PC-9 (cell line): Measurements from ENCODE around the gene RHOBTB3. TPM values are rescaled to one million over a fixed set of nuclear protein-coding genes. Genes with fewer than 3 reads are reported as not detected.

ENCODE experiments used
- BruUV-seq: library from RNA; stranded (reverse); fragments of 400-500 nt; replicated peaks from 2 replicates; lab custom pipeline; 2021; lab: Mats Ljungman, UMichigan
- CTCF ChIA-PET: fragments of 300-600 bp; sonication (Branson Sonifier 250); formaldehyde crosslinking; loops from one replicate; lab custom pipeline; 2022; ENCODE audit warnings: antibody characterized with exemption; lab: Charles Lee
- POLR2A ChIA-PET: fragments of 300-600 bp; sonication (Branson Sonifier 250); formaldehyde crosslinking; loops from one replicate; lab custom pipeline; 2022; ENCODE audit warnings: antibody characterized with exemption; ENCODE audit not compliant: unreplicated experiment; lab: Charles Lee
- DNase-seq, 2 experiments: peaks; one replicate each; pipeline versions ENCODE4 v3.0.0 to v3.0.0-alpha.2; 2015 to 2022; ENCODE audit warnings: mixed read lengths in 1 of 2
- H2AFZ ChIP-seq: fragments of 200-600 bp; sonication (generic); 2 replicates; pipeline ENCODE4 v1.8.1; 2017; ENCODE audit warnings: antibody characterized with exemption
- H3F3A ChIP-seq: fragments of 200-600 bp; sonication (generic); 2 replicates; pipeline ENCODE4 v1.8.1; 2017; ENCODE audit warnings: antibody characterized with exemption, mild to moderate bottlenecking, low read depth; ENCODE audit not compliant: insufficient read depth
- H3K27ac ChIP-seq: fragments of 200-600 bp; sonication (generic); 2 replicates; pipeline ENCODE4 v1.6.1; 2016; ENCODE audit warnings: mixed run types
- H3K27me3 ChIP-seq: fragments of 200-600 bp; sonication (generic); 2 replicates; pipeline ENCODE4 v1.6.1; 2016; ENCODE audit warnings: low read depth, mixed run types; ENCODE audit not compliant: insufficient read depth
- H3K36me3 ChIP-seq: fragments of 200-600 bp; sonication (generic); 2 replicates; pipeline ENCODE4 v1.6.1; 2016; ENCODE audit warnings: low read depth, mixed run types
- H3K4me1 ChIP-seq: fragments of 200-600 bp; sonication (generic); replicated peaks from 2 replicates; pipeline ENCODE4 v1.6.1; 2016; ENCODE audit warnings: mixed run types; ENCODE audit not compliant: insufficient read depth
- H3K4me2 ChIP-seq: fragments of 200-600 bp; sonication (generic); 2 replicates; pipeline ENCODE4 v1.6.1; 2017; ENCODE audit warnings: mixed run types
- H3K4me3 ChIP-seq: fragments of 200-600 bp; sonication (generic); 2 replicates; pipeline ENCODE4 v1.6.1; 2016; ENCODE audit warnings: mixed run types
- H3K79me2 ChIP-seq: fragments of 200-600 bp; sonication (generic); 2 replicates; pipeline ENCODE4 v1.6.1; 2017; ENCODE audit warnings: low read depth, mixed run types
- H3K9me2 ChIP-seq: fragments of 200-600 bp; sonication (generic); 2 replicates; pipeline ENCODE4 v1.8.1; 2017; ENCODE audit warnings: mild to moderate bottlenecking; ENCODE audit not compliant: insufficient read depth
- H3K9me3 ChIP-seq: fragments of 200-600 bp; sonication (generic); 2 replicates; pipeline ENCODE4 v1.8.1; 2016; ENCODE audit warnings: low read depth; ENCODE audit not compliant: insufficient read depth
- H4K20me1 ChIP-seq: fragments of 200-600 bp; sonication (generic); 2 replicates; pipeline ENCODE4 v1.8.1; 2017; ENCODE audit not compliant: insufficient read depth
- EZH2 ChIP-seq: fragments of 200-600 bp; sonication (generic); IDR thresholded peaks from 2 replicates; pipeline ENCODE4 v1.8.0; 2017; ENCODE audit warnings: antibody characterized with exemption, low read depth
- intact Hi-C: fragments of 100-400 bp; cut with micrococcal nuclease; formaldehyde crosslinking; loops from one replicate; pipeline ENCODE4 v1.10.0; 2022; ENCODE audit not compliant: unreplicated experiment
- total RNA-seq: library from RNA; stranded (reverse); gene quantifications from 2 replicates; pipeline ENCODE4 v1.2.3, GENCODE V29; 2021
- TF ChIP-seq, protein P1 (sequence below): fragments of 200-600 bp; sonication (generic); conservative IDR thresholded peaks from 2 replicates; pipeline ENCODE4 v1.6.1; 2017; ENCODE audit warnings: mixed run types, antibody characterized with exemption, mild to moderate bottlenecking, moderate library complexity

The RHOBTB3 gene
- total RNA-seq, 1 experiment from 2014 or later: 87.6 TPM

DNA sequence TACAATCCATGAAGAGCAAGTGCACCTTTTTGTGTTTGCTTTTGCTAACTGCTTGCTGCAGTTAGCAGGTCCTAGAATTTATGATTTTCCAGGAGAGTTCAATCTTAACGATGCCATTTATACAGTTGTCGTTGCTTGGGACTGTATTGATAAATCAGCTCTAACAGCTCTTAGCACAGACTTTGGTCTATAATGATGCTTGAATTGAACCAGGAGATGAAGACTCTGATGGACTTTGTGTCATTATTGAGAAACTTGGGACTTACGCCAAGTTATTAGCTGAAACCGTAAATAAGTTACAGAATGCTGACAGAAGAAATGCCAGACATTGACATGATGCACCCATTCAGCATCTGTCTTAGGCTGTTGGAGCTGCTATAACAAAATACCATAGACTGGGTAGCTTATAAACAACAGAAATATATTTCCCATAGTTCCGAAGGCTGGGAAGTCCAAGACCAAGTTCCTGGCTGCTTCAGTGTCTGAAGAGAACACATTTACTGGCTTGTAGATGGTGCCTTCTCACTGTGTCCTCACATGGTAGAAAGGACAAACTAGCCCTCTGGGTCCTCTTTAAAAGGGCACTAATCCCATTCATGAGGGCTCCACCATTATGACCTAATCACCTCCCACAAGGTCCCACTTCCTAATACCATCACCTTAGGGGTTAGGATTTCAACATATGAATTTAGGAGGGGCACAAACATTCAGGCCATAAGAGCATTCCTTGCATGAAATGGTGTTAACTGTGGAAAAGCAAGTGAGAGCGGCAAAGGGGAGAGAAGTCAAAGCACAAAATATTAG lies 73.8 kb downstream of the RHOBTB3 start:
- no peak overlapping the region for H3K27ac ChIP-seq
- no peaks in the 10 kb centered on the region for H3K9me3 ChIP-seq
- no peak overlapping the region for H3K4me3 ChIP-seq
- H4K20me1 ChIP-seq: no peaks in the 10 kb centered on the region
- no peaks in the 10 kb centered on the region for H3K79me2 ChIP-seq
- TF ChIP-seq, protein P1, sequence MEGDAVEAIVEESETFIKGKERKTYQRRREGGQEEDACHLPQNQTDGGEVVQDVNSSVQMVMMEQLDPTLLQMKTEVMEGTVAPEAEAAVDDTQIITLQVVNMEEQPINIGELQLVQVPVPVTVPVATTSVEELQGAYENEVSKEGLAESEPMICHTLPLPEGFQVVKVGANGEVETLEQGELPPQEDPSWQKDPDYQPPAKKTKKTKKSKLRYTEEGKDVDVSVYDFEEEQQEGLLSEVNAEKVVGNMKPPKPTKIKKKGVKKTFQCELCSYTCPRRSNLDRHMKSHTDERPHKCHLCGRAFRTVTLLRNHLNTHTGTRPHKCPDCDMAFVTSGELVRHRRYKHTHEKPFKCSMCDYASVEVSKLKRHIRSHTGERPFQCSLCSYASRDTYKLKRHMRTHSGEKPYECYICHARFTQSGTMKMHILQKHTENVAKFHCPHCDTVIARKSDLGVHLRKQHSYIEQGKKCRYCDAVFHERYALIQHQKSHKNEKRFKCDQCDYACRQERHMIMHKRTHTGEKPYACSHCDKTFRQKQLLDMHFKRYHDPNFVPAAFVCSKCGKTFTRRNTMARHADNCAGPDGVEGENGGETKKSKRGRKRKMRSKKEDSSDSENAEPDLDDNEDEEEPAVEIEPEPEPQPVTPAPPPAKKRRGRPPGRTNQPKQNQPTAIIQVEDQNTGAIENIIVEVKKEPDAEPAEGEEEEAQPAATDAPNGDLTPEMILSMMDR: no peak
- TF ChIP-seq EZH2: no peak
- ChIA-PET POLR2A (no interaction called here), CTCF (no interaction called here)
- H2AFZ ChIP-seq: no peak overlapping the region
- no peak overlapping the region for H3K4me2 ChIP-seq
- no peak for DNase-seq
- H3K9me2 ChIP-seq: no peaks in the 10 kb centered on the region
- H3F3A ChIP-seq: no peaks in the 10 kb centered on the region
- no peaks in the 10 kb centered on the region for H3K27me3 ChIP-seq
- no peaks in the 10 kb centered on the region for H3K4me1 ChIP-seq
- intact Hi-C loops: no loop called here
- no peaks in the 10 kb centered on the region for H3K36me3 ChIP-seq
- no TSS peak for BruUV-seq

DNA sequence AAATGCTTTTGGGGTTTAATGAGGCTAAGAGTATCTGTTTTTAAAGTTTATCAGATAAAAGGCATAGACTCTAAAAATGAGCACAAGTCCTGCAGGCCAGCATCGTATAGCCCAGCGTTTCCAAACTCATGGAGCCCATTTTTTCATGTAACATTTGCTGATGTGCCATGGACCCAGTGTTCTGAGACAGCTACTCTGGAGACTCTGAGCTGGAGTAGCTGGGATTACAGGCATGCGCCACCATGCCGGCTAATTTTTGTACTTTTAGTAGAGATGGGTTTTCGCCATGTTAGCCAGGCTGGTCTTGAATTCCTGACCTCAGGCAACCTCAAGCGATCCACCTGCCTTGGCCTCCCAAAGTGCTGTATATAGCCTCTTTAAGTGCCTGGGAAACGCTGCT lies 75.6 kb downstream of the RHOBTB3 start:
- no peaks in the 10 kb centered on the region for H3K9me3 ChIP-seq
- H2AFZ ChIP-seq: no peak overlapping the region
- H3K4me1 ChIP-seq: no peaks in the 10 kb centered on the region

DNA sequence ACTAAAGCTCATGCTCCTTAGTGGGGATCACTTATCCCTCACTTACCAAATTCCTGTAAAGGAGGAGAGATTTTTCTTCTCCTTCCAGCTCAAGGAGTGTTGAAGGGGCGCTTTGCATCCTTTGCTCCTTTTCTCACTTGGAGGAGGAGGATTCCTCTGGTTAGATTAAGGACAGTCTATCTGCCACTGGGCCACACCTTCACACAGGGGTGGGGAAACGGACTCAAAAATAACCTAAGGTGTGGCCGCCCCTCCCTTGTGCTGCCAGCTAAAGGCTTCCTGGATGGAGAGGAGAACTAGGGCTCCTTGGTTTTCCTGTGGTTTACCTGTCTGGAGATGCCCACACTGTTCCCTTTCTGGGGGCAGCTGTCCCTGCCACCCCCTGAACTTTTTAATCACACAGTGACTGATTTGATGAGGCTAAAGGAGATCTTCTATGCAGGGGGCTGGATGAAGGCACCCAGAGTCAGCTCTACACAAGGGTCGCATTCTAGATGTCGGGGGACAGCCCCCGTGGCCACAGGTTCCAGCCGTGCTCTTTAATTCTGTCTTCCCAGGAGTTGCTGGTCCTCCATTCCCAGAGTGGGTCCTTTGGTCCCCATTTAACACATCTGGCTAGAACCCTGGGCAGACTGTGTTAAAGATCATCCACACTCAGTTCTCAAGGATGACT lies 77.0 kb downstream of the RHOBTB3 start:
- H3K36me3 ChIP-seq: no peaks in the 10 kb centered on the region
- POLR2A ChIA-PET: no interaction called here
- no peaks in the 10 kb centered on the region for H3K9me3 ChIP-seq
- H3K27me3 ChIP-seq: no peaks in the 10 kb centered on the region
- H3K4me3 ChIP-seq: no peak overlapping the region
- no peaks in the 10 kb centered on the region for H3K4me1 ChIP-seq
- no peaks in the 10 kb centered on the region for H3F3A ChIP-seq
- H3K4me2 ChIP-seq: no peak overlapping the region
- BruUV-seq: no TSS peak
- intact Hi-C loops: no loop called here
- H3K9me2 ChIP-seq: no peaks in the 10 kb centered on the region
- no peak overlapping the region for H2AFZ ChIP-seq
- no peak for TF ChIP-seq EZH2
- TF ChIP-seq, protein P1: no peak
- no peak overlapping the region for H3K27ac ChIP-seq
- H4K20me1 ChIP-seq: no peaks in the 10 kb centered on the region
- DNase-seq: no peak
- CTCF ChIA-PET: no interaction called here
- no peaks in the 10 kb centered on the region for H3K79me2 ChIP-seq

More for the DNA sequence above, 75.6 kb downstream of the RHOBTB3 start:
- ChIA-PET POLR2A (interaction anchor here (0.7 kb wide), 1 partner anchor 16 kb away, joined by 12 read pairs; the partner anchor contains the start of gene GLRX), CTCF (interaction anchor here (0.5 kb wide), 1 partner anchor 35 kb away, joined by 3 read pairs; no protein-coding TSS in a partner anchor)
- no peak overlapping the region for H3K4me2 ChIP-seq
- no peaks in the 10 kb centered on the region for H3F3A ChIP-seq
- no peak overlapping the region for H3K4me3 ChIP-seq
- no peaks in the 10 kb centered on the region for H3K9me2 ChIP-seq
- no peak overlapping the region for H3K27ac ChIP-seq
- intact Hi-C loops: no loop called here
- TF ChIP-seq, protein P1: no peak
- TF ChIP-seq EZH2: no peak
- no peak for DNase-seq
- BruUV-seq: no TSS peak
- no peaks in the 10 kb centered on the region for H3K27me3 ChIP-seq
- no peaks in the 10 kb centered on the region for H4K20me1 ChIP-seq
- no peaks in the 10 kb centered on the region for H3K79me2 ChIP-seq
- no peaks in the 10 kb centered on the region for H3K36me3 ChIP-seq
